ENCODE measurements around the gene LYRM2. TPM values are rescaled to one million over a fixed set of nuclear protein-coding genes. Genes with fewer than 3 reads are reported as not detected.
A peak's percentile ranks its signal among the peaks of the same experiment; 100 is the strongest.

The LYRM2 gene
- total RNA-seq, 1 donor from 2014 or later, result 30.2 TPM

DNA sequence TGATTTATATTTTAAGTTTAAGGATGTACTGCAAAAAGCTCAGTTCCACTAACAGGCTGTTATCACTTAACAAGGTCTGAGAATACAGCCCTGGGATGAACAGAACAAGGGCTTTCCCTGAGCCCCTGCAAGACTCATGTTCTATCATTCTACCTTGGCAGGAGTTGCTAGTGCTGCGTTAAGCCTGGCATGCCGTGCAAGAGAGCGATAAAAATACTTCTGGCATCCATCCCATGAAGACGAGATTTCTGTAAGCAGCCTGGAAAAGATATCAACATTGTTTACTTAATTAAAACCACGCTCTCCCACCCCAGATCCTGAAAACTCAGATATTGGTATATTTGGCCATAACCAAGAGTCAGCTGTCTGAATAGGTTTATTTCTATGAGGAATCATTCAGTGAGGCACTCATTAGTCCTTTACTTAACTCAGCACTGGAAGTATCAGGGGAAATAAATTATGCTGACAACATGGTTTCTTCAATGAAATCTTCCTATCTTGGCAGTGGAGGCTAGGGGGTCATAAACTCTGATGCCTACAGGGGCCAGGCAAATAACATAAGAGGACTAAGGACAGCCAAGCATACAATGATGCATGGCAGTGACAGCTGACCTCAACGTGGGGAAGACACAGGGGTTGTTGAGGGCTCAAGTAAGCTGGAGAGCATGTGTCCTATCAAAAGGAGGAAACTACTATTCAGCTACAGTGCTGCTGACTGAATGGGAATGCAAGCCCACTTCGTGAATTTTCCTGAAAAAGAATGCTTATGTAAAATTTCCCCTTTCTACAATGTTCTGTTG lies 37.6 kb upstream of the LYRM2 start:
- Mint-ChIP-seq H3K4me3 (ENCODE audit: unreplicated experiment) (no peak overlapping the region), H3K36me3 (ENCODE audit: unreplicated experiment) (no peaks in the 10 kb centered on the region), H3K4me1 (ENCODE audit: low read depth, unreplicated experiment) (no peaks in the 10 kb centered on the region), H3K27me3 (ENCODE audit: unreplicated experiment) (no peaks in the 10 kb centered on the region), H3K9me3 (ENCODE audit: unreplicated experiment) (no peaks in the 10 kb centered on the region), H3K27ac (ENCODE audit: unreplicated experiment) (no peak overlapping the region)
- TF ChIP-seq, protein P1, sequence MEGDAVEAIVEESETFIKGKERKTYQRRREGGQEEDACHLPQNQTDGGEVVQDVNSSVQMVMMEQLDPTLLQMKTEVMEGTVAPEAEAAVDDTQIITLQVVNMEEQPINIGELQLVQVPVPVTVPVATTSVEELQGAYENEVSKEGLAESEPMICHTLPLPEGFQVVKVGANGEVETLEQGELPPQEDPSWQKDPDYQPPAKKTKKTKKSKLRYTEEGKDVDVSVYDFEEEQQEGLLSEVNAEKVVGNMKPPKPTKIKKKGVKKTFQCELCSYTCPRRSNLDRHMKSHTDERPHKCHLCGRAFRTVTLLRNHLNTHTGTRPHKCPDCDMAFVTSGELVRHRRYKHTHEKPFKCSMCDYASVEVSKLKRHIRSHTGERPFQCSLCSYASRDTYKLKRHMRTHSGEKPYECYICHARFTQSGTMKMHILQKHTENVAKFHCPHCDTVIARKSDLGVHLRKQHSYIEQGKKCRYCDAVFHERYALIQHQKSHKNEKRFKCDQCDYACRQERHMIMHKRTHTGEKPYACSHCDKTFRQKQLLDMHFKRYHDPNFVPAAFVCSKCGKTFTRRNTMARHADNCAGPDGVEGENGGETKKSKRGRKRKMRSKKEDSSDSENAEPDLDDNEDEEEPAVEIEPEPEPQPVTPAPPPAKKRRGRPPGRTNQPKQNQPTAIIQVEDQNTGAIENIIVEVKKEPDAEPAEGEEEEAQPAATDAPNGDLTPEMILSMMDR (IDR thresholded peaks at IDR 0.05; ENCODE audit: partially characterized antibody, unreplicated experiment), result no peak
- no peak for DNase-seq

- Mint-ChIP-seq H3K4me3 (ENCODE audit: unreplicated experiment) (no peak overlapping the region), H3K9me3 (ENCODE audit: unreplicated experiment) (no peaks in the 10 kb centered on the region), H3K27me3 (ENCODE audit: unreplicated experiment) (no peaks in the 10 kb centered on the region), H3K4me1 (ENCODE audit: low read depth, unreplicated experiment) (no peaks in the 10 kb centered on the region), H3K36me3 (ENCODE audit: unreplicated experiment) (no peaks in the 10 kb centered on the region), H3K27ac (ENCODE audit: unreplicated experiment) (peak overlapping the region; percentile 62)
- TF ChIP-seq, protein P1 (IDR thresholded peaks at IDR 0.05; ENCODE audit: partially characterized antibody, unreplicated experiment), result no peak
- no peak for DNase-seq
Measured at GRCh38 chr6:89670935-89671565, 32.5 kb upstream of the LYRM2 start.

DNA sequence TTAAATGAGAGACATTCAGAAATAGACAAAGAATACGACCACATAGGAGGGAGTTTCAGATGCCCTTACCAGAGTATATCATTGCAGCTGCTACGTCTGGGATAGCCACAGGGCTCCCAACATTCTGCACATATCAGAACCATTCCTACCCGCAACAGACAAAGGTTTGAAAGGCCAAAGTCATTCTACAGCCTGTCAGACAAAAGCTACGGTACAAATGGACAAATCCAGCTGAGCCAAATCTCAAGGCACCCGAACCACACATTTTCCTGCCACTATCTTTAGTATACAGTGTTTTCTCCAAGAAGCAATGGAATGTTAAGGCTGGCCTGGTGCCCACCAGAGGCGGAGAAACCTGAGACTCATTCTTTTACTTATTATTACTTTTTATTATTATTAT lies 30.5 kb upstream of the LYRM2 start:
- no peak overlapping the region for H3K27ac Mint-ChIP-seq (ENCODE audit: unreplicated experiment)
- H3K27me3 Mint-ChIP-seq (ENCODE audit: unreplicated experiment), result no peaks in the 10 kb centered on the region
- no peak for DNase-seq
- TF ChIP-seq, protein P1 (IDR thresholded peaks at IDR 0.05; ENCODE audit: partially characterized antibody, unreplicated experiment), result no peak
- no peaks in the 10 kb centered on the region for H3K9me3 Mint-ChIP-seq (ENCODE audit: unreplicated experiment)
- H3K4me3 Mint-ChIP-seq (ENCODE audit: unreplicated experiment), result no peak overlapping the region
- peaks cover 2% of the 10 kb centered on the region for H3K4me1 Mint-ChIP-seq (ENCODE audit: low read depth, unreplicated experiment)
- no peaks in the 10 kb centered on the region for H3K36me3 Mint-ChIP-seq (ENCODE audit: unreplicated experiment)

DNA sequence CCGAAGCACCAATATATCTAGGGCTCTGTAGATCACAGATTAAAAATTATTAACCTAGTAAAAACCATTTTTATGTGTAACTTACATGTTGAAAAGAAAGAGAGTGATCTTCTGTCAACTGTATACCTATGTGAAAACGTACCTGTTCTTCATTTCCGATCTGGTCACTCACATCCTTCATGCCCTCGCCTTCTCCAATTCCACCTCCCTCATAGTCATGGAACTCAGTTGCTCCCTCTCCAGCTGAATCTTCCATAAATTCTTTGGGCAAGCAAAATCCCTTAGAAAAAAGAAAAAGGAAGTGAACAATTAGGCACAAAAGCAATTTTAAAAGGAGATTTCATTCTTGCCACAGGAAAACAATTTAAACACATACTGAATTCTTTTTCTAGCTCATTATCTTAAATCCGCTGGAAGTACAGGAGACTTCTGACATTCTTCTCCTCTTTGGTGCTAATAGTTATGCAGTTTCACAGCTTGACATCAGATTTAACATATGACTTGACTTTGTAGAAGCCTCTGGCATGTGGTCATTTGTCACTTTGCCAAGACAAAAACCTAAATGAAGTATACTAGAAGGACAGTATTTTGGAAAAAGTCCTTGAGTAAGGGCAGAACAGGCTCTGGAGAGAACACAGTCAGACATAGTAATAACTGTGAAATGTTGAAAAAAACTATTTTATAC lies 29.5 kb upstream of the LYRM2 start:
- Mint-ChIP-seq H3K4me3 (ENCODE audit: unreplicated experiment) (no peak overlapping the region), H3K9me3 (ENCODE audit: unreplicated experiment) (no peaks in the 10 kb centered on the region), H3K27me3 (ENCODE audit: unreplicated experiment) (no peaks in the 10 kb centered on the region), H3K36me3 (ENCODE audit: unreplicated experiment) (no peaks in the 10 kb centered on the region), H3K27ac (ENCODE audit: unreplicated experiment) (no peak overlapping the region), H3K4me1 (ENCODE audit: low read depth, unreplicated experiment) (peaks cover 2% of the 10 kb centered on the region)
- TF ChIP-seq, protein P1 (IDR thresholded peaks at IDR 0.05; ENCODE audit: partially characterized antibody, unreplicated experiment), result no peak
- no peak for DNase-seq
